Prostate gland (tissue), 2 donors: Measurements from ENCODE around the gene MYBPH.

Experiments used
- POLR2A ChIP-seq: fragments of 450-650 bp; IDR thresholded peaks from one replicate; pipeline ENCODE4 v1.6.1; 2016; ENCODE audit warnings: antibody characterized with exemption, mild to moderate bottlenecking
- POLR2AphosphoS5 ChIP-seq: sonication (generic); formaldehyde crosslinking; IDR thresholded peaks from one replicate; pipeline ENCODE4 v1.6.1; 2017; ENCODE audit warnings: antibody characterized with exemption
- TF ChIP-seq, protein P1 (sequence below), 4 experiments: fragments of 200-600 bp in 2 of 4; fragments of 450-650 bp in 2 of 4; sonication (generic) in 2 of 4; IDR thresholded peaks; 1 replicate in 3 of 4; 2 replicates in 1 of 4; pipeline ENCODE4 v1.5.1; 2016 to 2019; ENCODE audit warnings: antibody characterized with exemption in 4 of 4, mild to moderate bottlenecking in 2 of 4, moderate library complexity in 2 of 4

DNA sequence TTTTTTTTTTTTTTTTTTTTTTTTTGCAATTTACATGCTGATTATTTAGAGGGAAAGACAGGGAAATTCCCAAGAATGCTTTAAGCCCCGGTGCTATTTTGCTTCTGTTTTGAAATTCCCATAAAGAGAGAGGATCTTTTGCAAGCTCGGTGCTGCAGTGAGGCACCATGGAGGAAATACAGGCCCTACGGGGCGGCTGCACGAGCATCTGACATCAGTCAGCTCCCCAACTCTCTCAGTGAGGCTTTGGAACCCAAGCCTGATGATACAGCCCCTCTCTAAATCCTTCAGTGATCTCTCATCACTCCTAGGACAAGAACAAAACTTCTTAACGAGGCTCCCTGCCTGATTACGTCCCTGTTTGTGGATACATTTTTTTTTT is 11.7 kb upstream of the MYBPH start:
- TF ChIP-seq POLR2AphosphoS5 (no peak), POLR2A (no peak)
- TF ChIP-seq, protein P1, sequence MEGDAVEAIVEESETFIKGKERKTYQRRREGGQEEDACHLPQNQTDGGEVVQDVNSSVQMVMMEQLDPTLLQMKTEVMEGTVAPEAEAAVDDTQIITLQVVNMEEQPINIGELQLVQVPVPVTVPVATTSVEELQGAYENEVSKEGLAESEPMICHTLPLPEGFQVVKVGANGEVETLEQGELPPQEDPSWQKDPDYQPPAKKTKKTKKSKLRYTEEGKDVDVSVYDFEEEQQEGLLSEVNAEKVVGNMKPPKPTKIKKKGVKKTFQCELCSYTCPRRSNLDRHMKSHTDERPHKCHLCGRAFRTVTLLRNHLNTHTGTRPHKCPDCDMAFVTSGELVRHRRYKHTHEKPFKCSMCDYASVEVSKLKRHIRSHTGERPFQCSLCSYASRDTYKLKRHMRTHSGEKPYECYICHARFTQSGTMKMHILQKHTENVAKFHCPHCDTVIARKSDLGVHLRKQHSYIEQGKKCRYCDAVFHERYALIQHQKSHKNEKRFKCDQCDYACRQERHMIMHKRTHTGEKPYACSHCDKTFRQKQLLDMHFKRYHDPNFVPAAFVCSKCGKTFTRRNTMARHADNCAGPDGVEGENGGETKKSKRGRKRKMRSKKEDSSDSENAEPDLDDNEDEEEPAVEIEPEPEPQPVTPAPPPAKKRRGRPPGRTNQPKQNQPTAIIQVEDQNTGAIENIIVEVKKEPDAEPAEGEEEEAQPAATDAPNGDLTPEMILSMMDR (IDR thresholded peaks at IDR 0.05), result no peak
